ENCODE results near the gene TMEM100.

GRCh38 chr17:55765472-55765871 lies 42.8 kb upstream of the TMEM100 start:
- TF ChIP-seq MYC (IDR thresholded peaks at IDR 0.05; ENCODE audit: low read depth, low read length) (no peak), CTCF (IDR thresholded peaks at IDR 0.05; ENCODE audit: extremely low read depth in 1 of 2, insufficient read depth in 1 of 2, low read depth in 1 of 2, low read length in 2 of 2) (no peak), POLR2A (IDR thresholded peaks at IDR 0.05; ENCODE audit: low read depth, low read length) (no peak), POLR2AphosphoS5 (IDR thresholded peaks at IDR 0.05; ENCODE audit: insufficient read depth, low read depth, low read length) (no peak), MAX (IDR thresholded peaks at IDR 0.05; ENCODE audit: insufficient read depth, insufficient read length) (no peak)

Data from endothelial cell of umbilical vein (primary cell).